K562 (cell line): Measurements from ENCODE around the gene GPR152. TPM values are rescaled to one million over a fixed set of nuclear protein-coding genes. Genes with fewer than 3 reads are reported as not detected.
A peak's percentile ranks its signal among the peaks of the same experiment; 100 is the strongest.

Experiments
- MAFF ChIP-seq: IDR thresholded peaks from 2 replicates; pipeline ENCODE4 v1.6.1; 2012; ENCODE audit warnings: low read length, improper control_type of control experiment
- NFE2L1 ChIP-seq: fragments of 450-650 bp; IDR thresholded peaks from 2 replicates; pipeline ENCODE4 v1.6.1; 2016; ENCODE audit warnings: missing genetic modification characterization, low read depth, mild to moderate bottlenecking, missing compliant biosample characterization, moderate library complexity, borderline replicate concordance
- POLR2AphosphoS5 ChIP-seq: IDR thresholded peaks from 2 replicates; pipeline ENCODE4 v1.6.1; 2011; ENCODE audit warnings: mild to moderate bottlenecking, low read depth, low read length, moderate library complexity; ENCODE audit not compliant: control insufficient read depth, insufficient read depth
- POLR2H ChIP-seq: IDR thresholded peaks from 2 replicates; pipeline ENCODE4 v1.6.1; 2016; ENCODE audit warnings: missing genetic modification characterization, low read depth, mild to moderate bottlenecking, control low read depth, missing compliant biosample characterization, moderate library complexity
- SAP30 ChIP-seq: fragments of 200-600 bp; sonication (generic); IDR thresholded peaks from 2 replicates; pipeline ENCODE4 v1.6.1; 2012; ENCODE audit warnings: borderline replicate concordance, low read depth, mild to moderate bottlenecking, moderate library complexity, low read length, control low read depth, inconsistent platforms; ENCODE audit not compliant: insufficient read depth, poor library complexity, severe bottlenecking
- TFAM ChIP-seq: fragments of 250-450 bp; sonication (Bioruptor Pico); conservative IDR thresholded peaks from 2 replicates; pipeline ENCODE4 v1.5.0; 2021; ENCODE audit warnings: mild to moderate bottlenecking, moderate library complexity
- polyA plus RNA-seq, 8 experiments: library from polyadenylated mRNA; depleted of rRNA in 4 of 8; stranded (reverse) in 5 of 8; unstranded in 3 of 8; fragments of >200 nt; fragmentation: Nextera tagmentation in 2 of 8; fragmentation: Illumina TruSeq in 1 of 8; extraction: Ambion mirVana in 2 of 8; extraction: Trizol in 1 of 8; gene quantifications; 2 replicates each; pipeline versions ENCODE4 v1.2.1 to v1.2.3, GENCODE V29; 2011 to 2014; ENCODE audit warnings: inconsistent platforms in 1 of 8, missing spikeins in 1 of 8
- total RNA-seq, 7 experiments: library from RNA; depleted of rRNA in 6 of 7; stranded (reverse); fragments of >200 nt in 6 of 7; fragmentation: Illumina TruSeq in 2 of 7; extraction: Trizol in 2 of 7; gene quantifications; 2 replicates each; pipeline versions ENCODE4 v1.2.1 to v1.2.3, GENCODE V29; 2011 to 2021; ENCODE audit warnings: low replicate concordance in 1 of 7
- TF ChIP-seq, protein P1 (sequence below): fragments of 450-650 bp; IDR thresholded peaks from 2 replicates; pipeline ENCODE4 v1.6.1; 2016; ENCODE audit warnings: mild to moderate bottlenecking, moderate library complexity

GPR152 gene
- total and polyA plus RNA-seq, 9 of the 15 experiments (the other 6 are each of a cell fraction or from before 2014, with no cell fraction given): not detected

DNA sequence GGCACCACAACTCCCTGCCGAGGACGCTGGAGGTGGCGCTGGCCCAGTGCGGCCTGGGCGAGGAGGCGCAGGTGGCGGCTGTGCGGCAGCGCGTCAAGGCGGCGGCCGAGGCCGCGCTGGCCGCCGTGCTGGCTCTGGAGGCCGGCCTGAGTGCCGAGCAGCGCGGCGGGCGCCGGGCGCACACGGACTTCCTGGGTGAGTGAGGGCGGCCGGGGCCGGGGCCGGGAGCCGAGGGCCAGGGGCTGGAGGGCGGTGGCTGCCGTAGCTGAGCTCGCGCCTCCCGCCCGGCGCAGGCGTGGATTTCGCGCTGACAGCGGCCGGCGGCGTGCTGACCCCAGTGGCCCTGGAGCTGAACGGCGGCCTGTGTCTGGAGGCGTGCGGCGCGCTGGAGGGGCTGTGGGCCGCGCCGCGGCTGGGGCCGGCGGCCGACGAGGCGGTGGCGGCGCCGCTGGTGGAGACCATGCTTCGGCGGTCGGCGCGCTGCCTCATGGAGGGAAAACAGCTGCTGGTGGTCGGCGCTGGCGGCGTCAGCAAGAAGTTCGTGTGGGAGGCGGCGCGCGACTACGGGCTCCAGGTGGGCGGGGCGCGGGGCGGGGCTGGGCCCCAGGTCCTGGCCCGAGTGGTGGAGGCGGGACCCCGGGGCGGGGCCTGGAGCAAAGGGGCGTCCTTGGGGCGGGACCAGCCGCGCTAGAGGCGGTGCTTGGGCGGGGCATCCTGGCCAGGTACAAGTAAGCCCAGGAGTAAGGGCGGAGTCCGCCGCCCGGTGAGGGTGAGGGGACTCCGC, 31.7 kb downstream of the GPR152 start (continued):
- TF ChIP-seq, protein P1, sequence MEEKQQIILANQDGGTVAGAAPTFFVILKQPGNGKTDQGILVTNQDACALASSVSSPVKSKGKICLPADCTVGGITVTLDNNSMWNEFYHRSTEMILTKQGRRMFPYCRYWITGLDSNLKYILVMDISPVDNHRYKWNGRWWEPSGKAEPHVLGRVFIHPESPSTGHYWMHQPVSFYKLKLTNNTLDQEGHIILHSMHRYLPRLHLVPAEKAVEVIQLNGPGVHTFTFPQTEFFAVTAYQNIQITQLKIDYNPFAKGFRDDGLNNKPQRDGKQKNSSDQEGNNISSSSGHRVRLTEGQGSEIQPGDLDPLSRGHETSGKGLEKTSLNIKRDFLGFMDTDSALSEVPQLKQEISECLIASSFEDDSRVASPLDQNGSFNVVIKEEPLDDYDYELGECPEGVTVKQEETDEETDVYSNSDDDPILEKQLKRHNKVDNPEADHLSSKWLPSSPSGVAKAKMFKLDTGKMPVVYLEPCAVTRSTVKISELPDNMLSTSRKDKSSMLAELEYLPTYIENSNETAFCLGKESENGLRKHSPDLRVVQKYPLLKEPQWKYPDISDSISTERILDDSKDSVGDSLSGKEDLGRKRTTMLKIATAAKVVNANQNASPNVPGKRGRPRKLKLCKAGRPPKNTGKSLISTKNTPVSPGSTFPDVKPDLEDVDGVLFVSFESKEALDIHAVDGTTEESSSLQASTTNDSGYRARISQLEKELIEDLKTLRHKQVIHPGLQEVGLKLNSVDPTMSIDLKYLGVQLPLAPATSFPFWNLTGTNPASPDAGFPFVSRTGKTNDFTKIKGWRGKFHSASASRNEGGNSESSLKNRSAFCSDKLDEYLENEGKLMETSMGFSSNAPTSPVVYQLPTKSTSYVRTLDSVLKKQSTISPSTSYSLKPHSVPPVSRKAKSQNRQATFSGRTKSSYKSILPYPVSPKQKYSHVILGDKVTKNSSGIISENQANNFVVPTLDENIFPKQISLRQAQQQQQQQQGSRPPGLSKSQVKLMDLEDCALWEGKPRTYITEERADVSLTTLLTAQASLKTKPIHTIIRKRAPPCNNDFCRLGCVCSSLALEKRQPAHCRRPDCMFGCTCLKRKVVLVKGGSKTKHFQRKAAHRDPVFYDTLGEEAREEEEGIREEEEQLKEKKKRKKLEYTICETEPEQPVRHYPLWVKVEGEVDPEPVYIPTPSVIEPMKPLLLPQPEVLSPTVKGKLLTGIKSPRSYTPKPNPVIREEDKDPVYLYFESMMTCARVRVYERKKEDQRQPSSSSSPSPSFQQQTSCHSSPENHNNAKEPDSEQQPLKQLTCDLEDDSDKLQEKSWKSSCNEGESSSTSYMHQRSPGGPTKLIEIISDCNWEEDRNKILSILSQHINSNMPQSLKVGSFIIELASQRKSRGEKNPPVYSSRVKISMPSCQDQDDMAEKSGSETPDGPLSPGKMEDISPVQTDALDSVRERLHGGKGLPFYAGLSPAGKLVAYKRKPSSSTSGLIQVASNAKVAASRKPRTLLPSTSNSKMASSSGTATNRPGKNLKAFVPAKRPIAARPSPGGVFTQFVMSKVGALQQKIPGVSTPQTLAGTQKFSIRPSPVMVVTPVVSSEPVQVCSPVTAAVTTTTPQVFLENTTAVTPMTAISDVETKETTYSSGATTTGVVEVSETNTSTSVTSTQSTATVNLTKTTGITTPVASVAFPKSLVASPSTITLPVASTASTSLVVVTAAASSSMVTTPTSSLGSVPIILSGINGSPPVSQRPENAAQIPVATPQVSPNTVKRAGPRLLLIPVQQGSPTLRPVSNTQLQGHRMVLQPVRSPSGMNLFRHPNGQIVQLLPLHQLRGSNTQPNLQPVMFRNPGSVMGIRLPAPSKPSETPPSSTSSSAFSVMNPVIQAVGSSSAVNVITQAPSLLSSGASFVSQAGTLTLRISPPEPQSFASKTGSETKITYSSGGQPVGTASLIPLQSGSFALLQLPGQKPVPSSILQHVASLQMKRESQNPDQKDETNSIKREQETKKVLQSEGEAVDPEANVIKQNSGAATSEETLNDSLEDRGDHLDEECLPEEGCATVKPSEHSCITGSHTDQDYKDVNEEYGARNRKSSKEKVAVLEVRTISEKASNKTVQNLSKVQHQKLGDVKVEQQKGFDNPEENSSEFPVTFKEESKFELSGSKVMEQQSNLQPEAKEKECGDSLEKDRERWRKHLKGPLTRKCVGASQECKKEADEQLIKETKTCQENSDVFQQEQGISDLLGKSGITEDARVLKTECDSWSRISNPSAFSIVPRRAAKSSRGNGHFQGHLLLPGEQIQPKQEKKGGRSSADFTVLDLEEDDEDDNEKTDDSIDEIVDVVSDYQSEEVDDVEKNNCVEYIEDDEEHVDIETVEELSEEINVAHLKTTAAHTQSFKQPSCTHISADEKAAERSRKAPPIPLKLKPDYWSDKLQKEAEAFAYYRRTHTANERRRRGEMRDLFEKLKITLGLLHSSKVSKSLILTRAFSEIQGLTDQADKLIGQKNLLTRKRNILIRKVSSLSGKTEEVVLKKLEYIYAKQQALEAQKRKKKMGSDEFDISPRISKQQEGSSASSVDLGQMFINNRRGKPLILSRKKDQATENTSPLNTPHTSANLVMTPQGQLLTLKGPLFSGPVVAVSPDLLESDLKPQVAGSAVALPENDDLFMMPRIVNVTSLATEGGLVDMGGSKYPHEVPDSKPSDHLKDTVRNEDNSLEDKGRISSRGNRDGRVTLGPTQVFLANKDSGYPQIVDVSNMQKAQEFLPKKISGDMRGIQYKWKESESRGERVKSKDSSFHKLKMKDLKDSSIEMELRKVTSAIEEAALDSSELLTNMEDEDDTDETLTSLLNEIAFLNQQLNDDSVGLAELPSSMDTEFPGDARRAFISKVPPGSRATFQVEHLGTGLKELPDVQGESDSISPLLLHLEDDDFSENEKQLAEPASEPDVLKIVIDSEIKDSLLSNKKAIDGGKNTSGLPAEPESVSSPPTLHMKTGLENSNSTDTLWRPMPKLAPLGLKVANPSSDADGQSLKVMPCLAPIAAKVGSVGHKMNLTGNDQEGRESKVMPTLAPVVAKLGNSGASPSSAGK: no peak
- TF ChIP-seq POLR2AphosphoS5 (peak; percentile 58; the same call in 1 of the 2 replicates), MAFF (no peak), NFE2L1 (no peak), TFAM (no peak), POLR2H (tag) (no peak), SAP30 (peak; percentile 87)
- TF ChIP-seq, all 486 proteins: peak for 74
